ENCODE measurements around the gene NRARP. TPM values are rescaled to one million over a fixed set of nuclear protein-coding genes. Genes with fewer than 3 reads are reported as not detected.
A peak's percentile ranks its signal among the peaks of the same experiment; 100 is the strongest.

NRARP gene
- total and polyA plus RNA-seq, 2 experiments from 2014 or later = 8.7 to 16.5 TPM

- Histone ChIP-seq H3K27ac (peak overlapping the region; percentile 98), H3K27me3 (peaks cover 6% of the 10 kb centered on the region), H3K9me3 (ENCODE audit: low read depth) (no peaks in the 10 kb centered on the region), H3K4me1 (ENCODE audit: low read depth) (peaks cover 32% of the 10 kb centered on the region), H3K4me3 (no peak overlapping the region), H3K36me3 (peaks cover 6% of the 10 kb centered on the region)
- no peak for DNase-seq (ENCODE audit: low read depth in 1 of 2, low spot score in 1 of 2)
- TF ChIP-seq, protein P1, sequence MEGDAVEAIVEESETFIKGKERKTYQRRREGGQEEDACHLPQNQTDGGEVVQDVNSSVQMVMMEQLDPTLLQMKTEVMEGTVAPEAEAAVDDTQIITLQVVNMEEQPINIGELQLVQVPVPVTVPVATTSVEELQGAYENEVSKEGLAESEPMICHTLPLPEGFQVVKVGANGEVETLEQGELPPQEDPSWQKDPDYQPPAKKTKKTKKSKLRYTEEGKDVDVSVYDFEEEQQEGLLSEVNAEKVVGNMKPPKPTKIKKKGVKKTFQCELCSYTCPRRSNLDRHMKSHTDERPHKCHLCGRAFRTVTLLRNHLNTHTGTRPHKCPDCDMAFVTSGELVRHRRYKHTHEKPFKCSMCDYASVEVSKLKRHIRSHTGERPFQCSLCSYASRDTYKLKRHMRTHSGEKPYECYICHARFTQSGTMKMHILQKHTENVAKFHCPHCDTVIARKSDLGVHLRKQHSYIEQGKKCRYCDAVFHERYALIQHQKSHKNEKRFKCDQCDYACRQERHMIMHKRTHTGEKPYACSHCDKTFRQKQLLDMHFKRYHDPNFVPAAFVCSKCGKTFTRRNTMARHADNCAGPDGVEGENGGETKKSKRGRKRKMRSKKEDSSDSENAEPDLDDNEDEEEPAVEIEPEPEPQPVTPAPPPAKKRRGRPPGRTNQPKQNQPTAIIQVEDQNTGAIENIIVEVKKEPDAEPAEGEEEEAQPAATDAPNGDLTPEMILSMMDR (IDR thresholded peaks at IDR 0.05; ENCODE audit: low read depth, low read length) = no peak
These were observed 23.1 kb downstream of the NRARP start for GRCh38 chr9:137278721-137279711.

GRCh38 chr9:137278061-137278701 is 23.9 kb downstream of the NRARP start:
- Histone ChIP-seq H3K9me3 (ENCODE audit: low read depth) (no peaks in the 10 kb centered on the region), H3K36me3 (peaks cover 6% of the 10 kb centered on the region), H3K4me3 (peak overlapping the region; percentile 26), H3K27me3 (peaks cover 6% of the 10 kb centered on the region), H3K4me1 (ENCODE audit: low read depth) (peaks cover 32% of the 10 kb centered on the region), H3K27ac (peak overlapping the region; percentile 98)
- peak in 1 of 2 donors; percentile 30 for DNase-seq (ENCODE audit: low read depth in 1 of 2, low spot score in 1 of 2)
- TF ChIP-seq, protein P1 (IDR thresholded peaks at IDR 0.05; ENCODE audit: low read depth, low read length) = no peak

DNA sequence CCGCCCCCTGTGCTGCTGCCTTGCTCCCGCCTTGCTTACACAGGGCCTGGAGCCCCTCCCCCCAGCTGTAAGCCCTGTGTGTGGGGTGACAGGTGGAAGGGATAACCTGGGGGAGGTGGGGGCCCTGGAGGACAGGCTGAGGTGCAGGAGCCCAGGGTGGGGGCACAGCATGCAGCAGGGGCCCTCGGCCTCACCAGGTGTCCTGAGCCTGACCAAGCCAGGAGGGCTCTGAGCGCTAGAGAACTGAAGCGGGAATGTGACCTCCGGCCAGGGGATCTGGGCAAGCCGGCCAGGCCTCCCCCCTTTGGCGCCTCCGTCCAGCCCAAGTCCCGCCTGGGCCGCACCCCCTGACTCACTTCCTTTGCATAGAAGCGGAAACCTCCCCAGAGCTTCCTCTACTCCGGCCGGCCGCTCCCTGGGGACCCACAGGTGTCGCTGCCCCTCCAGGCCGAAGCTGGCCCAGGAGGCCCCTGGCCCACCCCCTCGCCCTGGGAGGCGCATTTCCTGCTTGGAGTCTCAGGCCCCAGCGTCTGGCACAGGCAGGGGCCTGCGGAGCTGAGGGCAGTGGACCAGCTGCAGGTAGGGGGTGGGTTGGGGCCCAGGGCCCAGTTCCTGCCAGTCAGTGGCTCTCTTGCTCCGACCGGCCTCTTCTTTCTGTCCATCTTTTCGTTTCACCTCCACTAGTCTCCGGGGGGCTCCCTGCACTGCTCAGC is 24.6 kb downstream of the NRARP start, which contains the start of gene TOR4A:
Gene TOR4A, plus strand, starts transcription at position 398 of the 713 bp plus-strand sequence. CDS start 964 bp downstream, outside the sequence.
- H3K36me3 ChIP-seq = peaks cover 6% of the 10 kb centered on the region
- H3K4me1 ChIP-seq (ENCODE audit: low read depth) = peaks cover 32% of the 10 kb centered on the region
- TF ChIP-seq, protein P1 (IDR thresholded peaks at IDR 0.05; ENCODE audit: low read depth, low read length) = peak; percentile 12
- H3K9me3 ChIP-seq (ENCODE audit: low read depth) = no peaks in the 10 kb centered on the region
- H3K27me3 ChIP-seq = peaks cover 6% of the 10 kb centered on the region
- peak; percentile 85 to 91 for DNase-seq (ENCODE audit: low read depth in 1 of 2, low spot score in 1 of 2)
- peak within 1 kb of the TSS; percentile 98 for H3K27ac ChIP-seq
- peak within 1 kb of the TSS; percentile 26 for H3K4me3 ChIP-seq

DNA sequence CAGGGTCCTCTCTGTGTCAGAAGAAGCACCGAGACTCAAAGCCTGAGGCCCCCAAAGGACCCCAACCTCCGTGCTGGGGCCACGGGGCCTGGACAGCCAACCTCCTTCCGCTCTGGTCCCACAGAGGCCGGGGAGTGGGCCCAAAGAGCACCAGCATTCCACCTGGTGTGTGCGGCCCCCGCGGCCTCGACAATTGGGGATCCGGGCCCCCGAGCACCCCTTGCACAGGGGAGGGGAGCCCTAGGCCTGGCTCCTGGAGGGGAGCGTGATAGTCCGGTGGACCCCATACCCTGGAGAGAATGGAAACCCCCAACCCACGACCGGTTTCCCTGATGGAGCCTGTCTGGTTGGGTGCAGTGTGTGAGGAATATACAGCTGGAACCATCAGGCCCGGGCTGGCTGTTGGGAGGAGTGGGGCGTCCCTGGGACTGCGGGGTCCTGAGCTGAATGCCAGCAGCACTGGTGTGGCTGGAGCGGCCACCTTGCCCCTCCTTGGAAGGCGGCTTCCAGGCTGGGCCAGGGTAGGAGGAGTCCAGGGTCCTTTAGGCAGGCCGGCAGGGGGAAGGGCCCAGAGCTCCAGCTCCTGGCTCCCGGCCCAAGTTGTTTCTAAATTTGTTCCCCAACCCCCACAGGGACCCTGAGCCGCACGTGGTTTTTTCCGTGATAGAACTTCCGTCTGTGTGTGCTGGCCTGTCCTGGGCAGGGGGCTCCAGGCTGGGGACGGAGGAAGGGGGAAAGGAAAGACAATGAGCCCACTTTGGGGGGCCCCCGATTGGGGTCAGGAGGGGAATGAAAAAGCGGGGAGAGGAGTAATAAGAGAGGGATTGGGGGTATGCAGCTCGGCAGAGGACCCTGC is 25.4 kb downstream of the NRARP start:
- Histone ChIP-seq H3K4me1 (ENCODE audit: low read depth) (peaks cover 32% of the 10 kb centered on the region), H3K36me3 (peaks cover 9% of the 10 kb centered on the region), H3K9me3 (ENCODE audit: low read depth) (no peaks in the 10 kb centered on the region), H3K27ac (peak overlapping the region; percentile 98), H3K4me3 (peak overlapping the region; percentile 26), H3K27me3 (peaks cover 5% of the 10 kb centered on the region)
- TF ChIP-seq, protein P1 (IDR thresholded peaks at IDR 0.05; ENCODE audit: low read depth, low read length) = no peak
- DNase-seq (ENCODE audit: low read depth in 1 of 2, low spot score in 1 of 2) = peak; percentile 86 to 94
